Measurements from ENCODE around the gene ACTG1.

DNA sequence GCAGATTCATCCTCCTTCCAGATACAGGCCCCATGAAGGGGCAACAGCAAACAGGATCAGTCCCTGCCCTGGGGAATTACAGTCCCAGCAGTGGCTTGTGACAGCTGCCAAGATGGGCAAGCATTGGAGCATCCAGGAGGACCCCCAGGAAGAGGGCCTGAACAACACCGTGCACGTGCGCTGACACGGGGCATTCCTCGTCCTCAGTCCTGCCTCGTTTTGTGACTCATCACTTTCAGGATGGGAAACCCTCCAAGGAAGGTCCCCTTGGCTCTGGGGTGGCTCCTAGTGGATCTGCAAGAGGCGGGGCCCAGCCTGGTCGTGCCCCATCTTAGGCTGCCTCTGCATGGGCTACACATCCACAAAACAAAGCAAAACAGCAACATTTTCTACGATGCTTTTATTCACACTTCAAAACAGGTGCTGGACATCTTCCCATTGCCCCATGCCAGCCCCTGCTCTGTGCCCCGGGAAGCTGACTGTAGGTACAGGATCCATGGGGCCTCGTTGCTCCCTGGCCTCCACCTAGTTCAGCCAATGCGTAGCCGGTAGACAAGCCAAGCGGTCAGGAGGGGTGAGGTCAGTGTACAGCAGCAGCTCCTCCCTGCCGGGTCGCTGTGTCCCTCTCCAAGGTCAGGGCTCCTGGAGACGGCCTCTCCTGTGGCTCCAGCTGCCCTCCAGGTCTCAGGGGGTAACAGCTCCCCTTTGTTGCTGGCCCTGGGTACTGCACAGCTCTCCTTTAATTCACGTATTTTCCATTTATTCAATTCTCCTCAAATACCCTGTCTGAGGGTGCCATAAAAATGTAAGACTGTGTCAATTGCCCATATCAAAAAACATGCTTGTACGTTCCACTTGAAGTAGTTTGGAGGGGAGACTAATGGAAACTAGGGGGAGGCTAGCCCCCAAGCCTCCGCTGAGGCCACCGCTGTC lies 32.2 kb downstream of the ACTG1 start:
- TF ChIP-seq, protein P1, sequence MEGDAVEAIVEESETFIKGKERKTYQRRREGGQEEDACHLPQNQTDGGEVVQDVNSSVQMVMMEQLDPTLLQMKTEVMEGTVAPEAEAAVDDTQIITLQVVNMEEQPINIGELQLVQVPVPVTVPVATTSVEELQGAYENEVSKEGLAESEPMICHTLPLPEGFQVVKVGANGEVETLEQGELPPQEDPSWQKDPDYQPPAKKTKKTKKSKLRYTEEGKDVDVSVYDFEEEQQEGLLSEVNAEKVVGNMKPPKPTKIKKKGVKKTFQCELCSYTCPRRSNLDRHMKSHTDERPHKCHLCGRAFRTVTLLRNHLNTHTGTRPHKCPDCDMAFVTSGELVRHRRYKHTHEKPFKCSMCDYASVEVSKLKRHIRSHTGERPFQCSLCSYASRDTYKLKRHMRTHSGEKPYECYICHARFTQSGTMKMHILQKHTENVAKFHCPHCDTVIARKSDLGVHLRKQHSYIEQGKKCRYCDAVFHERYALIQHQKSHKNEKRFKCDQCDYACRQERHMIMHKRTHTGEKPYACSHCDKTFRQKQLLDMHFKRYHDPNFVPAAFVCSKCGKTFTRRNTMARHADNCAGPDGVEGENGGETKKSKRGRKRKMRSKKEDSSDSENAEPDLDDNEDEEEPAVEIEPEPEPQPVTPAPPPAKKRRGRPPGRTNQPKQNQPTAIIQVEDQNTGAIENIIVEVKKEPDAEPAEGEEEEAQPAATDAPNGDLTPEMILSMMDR (conservative IDR thresholded peaks at IDR 0.05) = no peak
- TF ChIP-seq ZFX (IDR thresholded peaks at IDR 0.05) = no peak
